Stromal cell of bone marrow (primary cell): ENCODE results near the gene MTPN.

Experiments used
- DNase-seq: peaks from one replicate; pipeline ENCODE4 v3.0.0-alpha.2; 2012; ENCODE audit warnings: low read depth

MTPN gene

GRCh38 chr7:135884495-135885232 is 92.5 kb downstream of the MTPN start:
- DNase-seq = no peak

DNA sequence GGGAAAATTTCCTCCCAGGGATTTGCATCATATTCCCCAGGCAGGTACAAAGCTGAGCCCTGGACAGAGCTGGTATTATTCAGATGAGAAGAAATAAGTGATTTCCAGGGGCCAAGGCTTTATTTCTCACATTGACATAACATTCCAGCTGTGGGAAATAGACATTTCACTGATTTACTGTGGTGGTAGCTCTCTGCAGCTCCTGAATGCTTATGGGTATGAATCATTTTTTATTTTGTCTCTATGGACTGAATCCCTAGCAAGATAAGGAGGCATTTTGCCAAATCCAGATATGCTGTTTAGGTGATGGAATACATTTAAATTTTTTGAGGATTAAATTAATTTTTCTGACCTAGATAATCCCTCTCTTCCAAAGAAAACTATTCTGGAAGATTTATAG is 97.9 kb downstream of the MTPN start:
- no peak for DNase-seq

- no peak for DNase-seq
Observed at GRCh38 chr7:135878284-135878683, 98.9 kb downstream of the MTPN start.

- peak; percentile 57 for DNase-seq
Observed at GRCh38 chr7:135877805-135878204, 99.4 kb downstream of the MTPN start.
